GM23338 (cell line): Measurements from ENCODE around the gene RAB32.

Experiments
- CREB1 ChIP-seq: fragments of 250-450 bp; sonication (Bioruptor Pico); IDR thresholded peaks from 2 replicates; pipeline ENCODE4 v1.5.0; 2020; ENCODE audit warnings: low read depth, mild to moderate bottlenecking, moderate library complexity
- EZH2 ChIP-seq: fragments of 200-600 bp; sonication (generic); IDR thresholded peaks from one replicate; pipeline ENCODE4 v1.8.0; 2017; ENCODE audit warnings: antibody characterized with exemption, mild to moderate bottlenecking, low read depth; ENCODE audit not compliant: unreplicated experiment
- EZH2phosphoT487 ChIP-seq: fragments of 200-600 bp; sonication (generic); IDR thresholded peaks from one replicate; pipeline ENCODE4 v1.8.1; 2018; ENCODE audit warnings: antibody characterized with exemption; ENCODE audit not compliant: unreplicated experiment
- JUNB ChIP-seq: IDR thresholded peaks from one replicate; pipeline ENCODE4 v1.6.1; 2016; ENCODE audit warnings: antibody characterized with exemption; ENCODE audit not compliant: unreplicated experiment
- NANOG ChIP-seq: IDR thresholded peaks from 2 replicates; pipeline ENCODE4 v1.6.1; 2016; ENCODE audit warnings: antibody characterized with exemption, borderline replicate concordance
- POLR2AphosphoS5 ChIP-seq: IDR thresholded peaks from 2 replicates; pipeline ENCODE4 v1.6.1; 2016; ENCODE audit warnings: antibody characterized with exemption, low read depth
- REST ChIP-seq: IDR thresholded peaks from one replicate; pipeline ENCODE4 v1.6.1; 2018; ENCODE audit warnings: antibody characterized with exemption; ENCODE audit not compliant: unreplicated experiment
- ZNF114 ChIP-seq: fragments of 250-450 bp; sonication (Bioruptor Pico); IDR thresholded peaks from 2 replicates; pipeline ENCODE4 v1.5.0; 2020; ENCODE audit warnings: mild to moderate bottlenecking, moderate library complexity
- TF ChIP-seq, protein P1 (sequence below), 2 experiments: fragments of 200-600 bp in 1 of 2; sonication (generic) in 1 of 2; conservative IDR thresholded peaks; 2 replicates each; pipeline versions ENCODE4 v1.5.1 to v1.6.1; 2016 to 2017; ENCODE audit warnings: antibody characterized with exemption in 2 of 2, low read depth in 2 of 2, mild to moderate bottlenecking in 2 of 2, moderate library complexity in 1 of 2
- TF ChIP-seq, protein P2 (sequence below): fragments of 250-450 bp; sonication (Bioruptor Pico); IDR thresholded peaks from 2 replicates; pipeline ENCODE4 v1.5.0; 2020; ENCODE audit warnings: mild to moderate bottlenecking, moderate library complexity
- TF ChIP-seq, protein P3 (sequence below): IDR thresholded peaks from 2 replicates; pipeline ENCODE4 v1.6.1; 2016; ENCODE audit warnings: antibody characterized with exemption

DNA sequence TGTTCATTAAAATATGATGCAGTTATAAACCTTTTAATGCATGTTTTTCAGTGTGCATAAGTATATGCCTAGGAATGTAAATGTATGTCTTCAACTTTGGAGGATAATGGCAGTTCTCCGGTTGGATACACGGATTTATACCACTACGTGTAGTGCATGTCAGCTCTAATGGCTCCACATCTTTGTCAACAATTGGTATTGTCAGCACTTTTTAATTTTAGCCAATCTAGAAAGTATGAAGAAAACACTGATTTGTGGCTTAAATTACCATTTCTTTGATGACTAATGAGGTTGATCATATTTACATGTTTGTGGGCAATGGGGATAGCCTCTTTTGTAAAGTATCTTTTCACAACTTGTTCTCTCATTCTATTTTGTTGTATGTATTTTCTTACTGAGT is 10.9 kb upstream of the RAB32 start:
- TF ChIP-seq, protein P1, sequence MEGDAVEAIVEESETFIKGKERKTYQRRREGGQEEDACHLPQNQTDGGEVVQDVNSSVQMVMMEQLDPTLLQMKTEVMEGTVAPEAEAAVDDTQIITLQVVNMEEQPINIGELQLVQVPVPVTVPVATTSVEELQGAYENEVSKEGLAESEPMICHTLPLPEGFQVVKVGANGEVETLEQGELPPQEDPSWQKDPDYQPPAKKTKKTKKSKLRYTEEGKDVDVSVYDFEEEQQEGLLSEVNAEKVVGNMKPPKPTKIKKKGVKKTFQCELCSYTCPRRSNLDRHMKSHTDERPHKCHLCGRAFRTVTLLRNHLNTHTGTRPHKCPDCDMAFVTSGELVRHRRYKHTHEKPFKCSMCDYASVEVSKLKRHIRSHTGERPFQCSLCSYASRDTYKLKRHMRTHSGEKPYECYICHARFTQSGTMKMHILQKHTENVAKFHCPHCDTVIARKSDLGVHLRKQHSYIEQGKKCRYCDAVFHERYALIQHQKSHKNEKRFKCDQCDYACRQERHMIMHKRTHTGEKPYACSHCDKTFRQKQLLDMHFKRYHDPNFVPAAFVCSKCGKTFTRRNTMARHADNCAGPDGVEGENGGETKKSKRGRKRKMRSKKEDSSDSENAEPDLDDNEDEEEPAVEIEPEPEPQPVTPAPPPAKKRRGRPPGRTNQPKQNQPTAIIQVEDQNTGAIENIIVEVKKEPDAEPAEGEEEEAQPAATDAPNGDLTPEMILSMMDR (conservative IDR thresholded peaks at IDR 0.05; ENCODE audit: low read depth in 2 of 2): no peak
- TF ChIP-seq EZH2 (no peak), REST (no peak), POLR2AphosphoS5 (no peak), EZH2phosphoT487 (no peak), JUNB (no peak), CREB1 (CRISPR knock-in tag) (no peak), NANOG (no peak), ZNF114 (CRISPR knock-in tag) (no peak)
- TF ChIP-seq, protein P2, sequence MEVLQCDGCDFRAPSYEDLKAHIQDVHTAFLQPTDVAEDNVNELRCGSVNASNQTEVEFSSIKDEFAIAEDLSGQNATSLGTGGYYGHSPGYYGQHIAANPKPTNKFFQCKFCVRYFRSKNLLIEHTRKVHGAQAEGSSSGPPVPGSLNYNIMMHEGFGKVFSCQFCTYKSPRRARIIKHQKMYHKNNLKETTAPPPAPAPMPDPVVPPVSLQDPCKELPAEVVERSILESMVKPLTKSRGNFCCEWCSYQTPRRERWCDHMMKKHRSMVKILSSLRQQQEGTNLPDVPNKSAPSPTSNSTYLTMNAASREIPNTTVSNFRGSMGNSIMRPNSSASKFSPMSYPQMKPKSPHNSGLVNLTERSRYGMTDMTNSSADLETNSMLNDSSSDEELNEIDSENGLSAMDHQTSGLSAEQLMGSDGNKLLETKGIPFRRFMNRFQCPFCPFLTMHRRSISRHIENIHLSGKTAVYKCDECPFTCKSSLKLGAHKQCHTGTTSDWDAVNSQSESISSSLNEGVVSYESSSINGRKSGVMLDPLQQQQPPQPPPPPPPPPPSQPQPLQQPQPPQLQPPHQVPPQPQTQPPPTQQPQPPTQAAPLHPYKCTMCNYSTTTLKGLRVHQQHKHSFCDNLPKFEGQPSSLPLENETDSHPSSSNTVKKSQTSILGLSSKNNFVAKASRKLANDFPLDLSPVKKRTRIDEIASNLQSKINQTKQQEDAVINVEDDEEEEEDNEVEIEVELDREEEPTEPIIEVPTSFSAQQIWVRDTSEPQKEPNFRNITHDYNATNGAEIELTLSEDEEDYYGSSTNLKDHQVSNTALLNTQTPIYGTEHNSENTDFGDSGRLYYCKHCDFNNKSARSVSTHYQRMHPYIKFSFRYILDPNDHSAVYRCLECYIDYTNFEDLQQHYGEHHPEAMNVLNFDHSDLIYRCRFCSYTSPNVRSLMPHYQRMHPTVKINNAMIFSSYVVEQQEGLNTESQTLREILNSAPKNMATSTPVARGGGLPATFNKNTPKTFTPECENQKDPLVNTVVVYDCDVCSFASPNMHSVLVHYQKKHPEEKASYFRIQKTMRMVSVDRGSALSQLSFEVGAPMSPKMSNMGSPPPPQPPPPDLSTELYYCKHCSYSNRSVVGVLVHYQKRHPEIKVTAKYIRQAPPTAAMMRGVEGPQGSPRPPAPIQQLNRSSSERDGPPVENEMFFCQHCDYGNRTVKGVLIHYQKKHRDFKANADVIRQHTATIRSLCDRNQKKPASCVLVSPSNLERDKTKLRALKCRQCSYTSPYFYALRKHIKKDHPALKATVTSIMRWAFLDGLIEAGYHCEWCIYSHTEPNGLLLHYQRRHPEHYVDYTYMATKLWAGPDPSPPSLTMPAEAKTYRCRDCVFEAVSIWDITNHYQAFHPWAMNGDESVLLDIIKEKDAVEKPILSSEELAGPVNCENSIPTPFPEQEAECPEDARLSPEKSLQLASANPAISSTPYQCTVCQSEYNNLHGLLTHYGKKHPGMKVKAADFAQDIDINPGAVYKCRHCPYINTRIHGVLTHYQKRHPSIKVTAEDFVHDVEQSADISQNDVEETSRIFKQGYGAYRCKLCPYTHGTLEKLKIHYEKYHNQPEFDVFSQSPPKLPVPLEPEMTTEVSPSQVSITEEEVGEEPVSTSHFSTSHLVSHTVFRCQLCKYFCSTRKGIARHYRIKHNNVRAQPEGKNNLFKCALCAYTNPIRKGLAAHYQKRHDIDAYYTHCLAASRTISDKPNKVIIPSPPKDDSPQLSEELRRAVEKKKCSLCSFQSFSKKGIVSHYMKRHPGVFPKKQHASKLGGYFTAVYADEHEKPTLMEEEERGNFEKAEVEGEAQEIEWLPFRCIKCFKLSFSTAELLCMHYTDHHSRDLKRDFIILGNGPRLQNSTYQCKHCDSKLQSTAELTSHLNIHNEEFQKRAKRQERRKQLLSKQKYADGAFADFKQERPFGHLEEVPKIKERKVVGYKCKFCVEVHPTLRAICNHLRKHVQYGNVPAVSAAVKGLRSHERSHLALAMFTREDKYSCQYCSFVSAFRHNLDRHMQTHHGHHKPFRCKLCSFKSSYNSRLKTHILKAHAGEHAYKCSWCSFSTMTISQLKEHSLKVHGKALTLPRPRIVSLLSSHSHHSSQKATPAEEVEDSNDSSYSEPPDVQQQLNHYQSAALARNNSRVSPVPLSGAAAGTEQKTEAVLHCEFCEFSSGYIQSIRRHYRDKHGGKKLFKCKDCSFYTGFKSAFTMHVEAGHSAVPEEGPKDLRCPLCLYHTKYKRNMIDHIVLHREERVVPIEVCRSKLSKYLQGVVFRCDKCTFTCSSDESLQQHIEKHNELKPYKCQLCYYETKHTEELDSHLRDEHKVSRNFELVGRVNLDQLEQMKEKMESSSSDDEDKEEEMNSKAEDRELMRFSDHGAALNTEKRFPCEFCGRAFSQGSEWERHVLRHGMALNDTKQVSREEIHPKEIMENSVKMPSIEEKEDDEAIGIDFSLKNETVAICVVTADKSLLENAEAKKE (CRISPR knock-in tag): no peak
- TF ChIP-seq, protein P3, sequence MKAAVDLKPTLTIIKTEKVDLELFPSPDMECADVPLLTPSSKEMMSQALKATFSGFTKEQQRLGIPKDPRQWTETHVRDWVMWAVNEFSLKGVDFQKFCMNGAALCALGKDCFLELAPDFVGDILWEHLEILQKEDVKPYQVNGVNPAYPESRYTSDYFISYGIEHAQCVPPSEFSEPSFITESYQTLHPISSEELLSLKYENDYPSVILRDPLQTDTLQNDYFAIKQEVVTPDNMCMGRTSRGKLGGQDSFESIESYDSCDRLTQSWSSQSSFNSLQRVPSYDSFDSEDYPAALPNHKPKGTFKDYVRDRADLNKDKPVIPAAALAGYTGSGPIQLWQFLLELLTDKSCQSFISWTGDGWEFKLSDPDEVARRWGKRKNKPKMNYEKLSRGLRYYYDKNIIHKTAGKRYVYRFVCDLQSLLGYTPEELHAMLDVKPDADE: no peak
